Ishikawa (cell line): ENCODE results near the gene FSIP1.

ENCODE experiments used
- CEBPB ChIP-seq: IDR thresholded peaks from 2 replicates; pipeline ENCODE4 v1.6.1; 2012
- CREB1 ChIP-seq: IDR thresholded peaks from 2 replicates; pipeline ENCODE4 v1.6.1; 2012; ENCODE audit warnings: low read depth
- EGR1 ChIP-seq: IDR thresholded peaks from 2 replicates; pipeline ENCODE4 v1.6.1; 2012
- EP300 ChIP-seq: IDR thresholded peaks from 2 replicates; pipeline ENCODE4 v1.6.1; 2012; ENCODE audit warnings: borderline replicate concordance
- FOXM1 ChIP-seq: IDR thresholded peaks from 2 replicates; pipeline ENCODE4 v1.6.1; 2012; ENCODE audit warnings: low read depth, borderline replicate concordance
- NFIC ChIP-seq: IDR thresholded peaks from 2 replicates; pipeline ENCODE4 v1.6.1; 2012
- RAD21 ChIP-seq: IDR thresholded peaks from 2 replicates; pipeline ENCODE4 v1.6.1; 2012; ENCODE audit warnings: low read depth
- TAF1 ChIP-seq: IDR thresholded peaks from 2 replicates; pipeline ENCODE4 v1.6.1; 2012; ENCODE audit warnings: low read depth, mild to moderate bottlenecking
- TCF12 ChIP-seq: IDR thresholded peaks from 2 replicates; pipeline ENCODE4 v1.6.1; 2012; ENCODE audit warnings: low read depth
- TEAD4 ChIP-seq: IDR thresholded peaks from 2 replicates; pipeline ENCODE4 v1.6.1; 2012
- YY1 ChIP-seq: IDR thresholded peaks from 2 replicates; pipeline ENCODE4 v1.6.1; 2012; ENCODE audit warnings: low read depth
- ZBTB7A ChIP-seq: IDR thresholded peaks from 2 replicates; pipeline ENCODE4 v1.6.1; 2012; ENCODE audit warnings: low read depth
- TF ChIP-seq, protein P1 (sequence below): IDR thresholded peaks from 2 replicates; pipeline ENCODE4 v1.6.1; 2012
- TF ChIP-seq, protein P2 (sequence below): IDR thresholded peaks from 2 replicates; pipeline ENCODE4 v1.6.1; 2012; ENCODE audit warnings: low read depth, mild to moderate bottlenecking
- TF ChIP-seq, protein P3 (sequence below): IDR thresholded peaks from 2 replicates; pipeline ENCODE4 v1.6.1; 2012

Gene FSIP1

DNA sequence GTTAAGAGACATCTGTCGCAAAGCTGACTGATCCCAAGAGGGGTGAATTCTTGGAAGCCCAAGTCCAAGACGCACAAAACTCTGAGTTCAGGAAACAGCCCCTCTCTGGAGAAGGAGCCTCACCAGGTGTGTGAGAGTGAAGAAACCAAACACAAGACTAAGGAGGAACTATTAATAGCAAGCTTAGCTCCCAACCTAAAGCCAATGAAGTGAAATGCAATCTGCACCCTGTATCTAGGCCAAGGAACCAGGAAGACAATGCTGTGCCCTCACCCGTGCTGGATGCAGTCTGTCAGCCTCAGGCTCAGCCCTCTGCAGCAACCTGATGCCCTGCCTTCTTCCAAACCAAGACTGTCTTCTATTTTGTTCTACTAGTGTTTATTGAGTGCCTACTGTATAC lies 224.2 kb downstream of the FSIP1 start:
- no peak for TF ChIP-seq YY1
- no peak for TF ChIP-seq FOXM1
- no peak for TF ChIP-seq EGR1
- TF ChIP-seq RAD21 = no peak
- TF ChIP-seq TAF1 = no peak
- TF ChIP-seq EP300 = no peak
- no peak for TF ChIP-seq TCF12
- TF ChIP-seq CREB1 = no peak
- TF ChIP-seq ZBTB7A = no peak
- TF ChIP-seq, protein P1, sequence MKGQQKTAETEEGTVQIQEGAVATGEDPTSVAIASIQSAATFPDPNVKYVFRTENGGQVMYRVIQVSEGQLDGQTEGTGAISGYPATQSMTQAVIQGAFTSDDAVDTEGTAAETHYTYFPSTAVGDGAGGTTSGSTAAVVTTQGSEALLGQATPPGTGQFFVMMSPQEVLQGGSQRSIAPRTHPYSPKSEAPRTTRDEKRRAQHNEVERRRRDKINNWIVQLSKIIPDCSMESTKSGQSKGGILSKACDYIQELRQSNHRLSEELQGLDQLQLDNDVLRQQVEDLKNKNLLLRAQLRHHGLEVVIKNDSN = no peak
- TF ChIP-seq, protein P2, sequence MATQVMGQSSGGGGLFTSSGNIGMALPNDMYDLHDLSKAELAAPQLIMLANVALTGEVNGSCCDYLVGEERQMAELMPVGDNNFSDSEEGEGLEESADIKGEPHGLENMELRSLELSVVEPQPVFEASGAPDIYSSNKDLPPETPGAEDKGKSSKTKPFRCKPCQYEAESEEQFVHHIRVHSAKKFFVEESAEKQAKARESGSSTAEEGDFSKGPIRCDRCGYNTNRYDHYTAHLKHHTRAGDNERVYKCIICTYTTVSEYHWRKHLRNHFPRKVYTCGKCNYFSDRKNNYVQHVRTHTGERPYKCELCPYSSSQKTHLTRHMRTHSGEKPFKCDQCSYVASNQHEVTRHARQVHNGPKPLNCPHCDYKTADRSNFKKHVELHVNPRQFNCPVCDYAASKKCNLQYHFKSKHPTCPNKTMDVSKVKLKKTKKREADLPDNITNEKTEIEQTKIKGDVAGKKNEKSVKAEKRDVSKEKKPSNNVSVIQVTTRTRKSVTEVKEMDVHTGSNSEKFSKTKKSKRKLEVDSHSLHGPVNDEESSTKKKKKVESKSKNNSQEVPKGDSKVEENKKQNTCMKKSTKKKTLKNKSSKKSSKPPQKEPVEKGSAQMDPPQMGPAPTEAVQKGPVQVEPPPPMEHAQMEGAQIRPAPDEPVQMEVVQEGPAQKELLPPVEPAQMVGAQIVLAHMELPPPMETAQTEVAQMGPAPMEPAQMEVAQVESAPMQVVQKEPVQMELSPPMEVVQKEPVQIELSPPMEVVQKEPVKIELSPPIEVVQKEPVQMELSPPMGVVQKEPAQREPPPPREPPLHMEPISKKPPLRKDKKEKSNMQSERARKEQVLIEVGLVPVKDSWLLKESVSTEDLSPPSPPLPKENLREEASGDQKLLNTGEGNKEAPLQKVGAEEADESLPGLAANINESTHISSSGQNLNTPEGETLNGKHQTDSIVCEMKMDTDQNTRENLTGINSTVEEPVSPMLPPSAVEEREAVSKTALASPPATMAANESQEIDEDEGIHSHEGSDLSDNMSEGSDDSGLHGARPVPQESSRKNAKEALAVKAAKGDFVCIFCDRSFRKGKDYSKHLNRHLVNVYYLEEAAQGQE = no peak

DNA sequence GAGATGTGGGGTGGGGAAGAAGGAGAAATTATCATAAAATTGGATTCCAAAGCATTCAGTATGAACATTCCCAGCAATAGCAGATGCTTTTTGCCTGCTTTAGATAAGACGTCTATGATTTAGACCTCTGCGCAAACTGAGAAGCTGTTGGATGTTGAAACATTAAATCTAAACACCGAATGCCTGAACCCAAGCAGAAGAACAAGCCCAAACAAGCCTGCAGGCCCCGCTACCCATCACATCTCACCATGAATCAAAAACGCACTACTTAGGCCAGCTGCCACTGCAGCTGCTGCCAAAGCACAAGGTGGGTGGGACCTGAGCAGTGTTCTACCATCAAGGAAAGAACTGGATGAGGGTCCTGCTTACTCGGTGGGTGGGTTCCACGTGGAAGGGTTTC lies 226.2 kb downstream of the FSIP1 start:
- TF ChIP-seq NFIC (no peak), RAD21 (no peak), YY1 (no peak), TEAD4 (no peak), TCF12 (no peak), CREB1 (no peak)
- TF ChIP-seq, protein P3, sequence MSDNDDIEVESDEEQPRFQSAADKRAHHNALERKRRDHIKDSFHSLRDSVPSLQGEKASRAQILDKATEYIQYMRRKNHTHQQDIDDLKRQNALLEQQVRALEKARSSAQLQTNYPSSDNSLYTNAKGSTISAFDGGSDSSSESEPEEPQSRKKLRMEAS = no peak
- TF ChIP-seq, protein P1 = no peak

DNA sequence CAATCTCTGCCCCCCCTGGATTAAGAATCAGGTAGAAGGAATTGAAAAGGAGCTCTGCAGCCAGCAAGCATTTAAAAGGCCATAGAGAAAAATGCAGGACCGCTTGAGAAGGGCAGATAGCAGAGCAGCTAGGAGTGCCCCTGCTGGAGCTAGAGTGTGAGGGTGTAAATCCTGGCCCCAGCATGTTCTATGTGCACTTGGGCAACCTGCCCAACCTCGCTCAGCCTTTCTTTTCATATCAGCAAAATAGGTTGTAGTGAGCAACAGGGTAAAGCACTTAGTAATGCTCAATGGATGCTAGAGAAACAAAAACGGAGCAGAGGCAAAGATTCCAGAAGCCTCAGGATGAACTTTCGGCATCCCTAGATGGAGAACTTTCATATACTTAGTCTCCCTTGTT lies 226.8 kb downstream of the FSIP1 start:
- no peak for TF ChIP-seq FOXM1
- TF ChIP-seq CEBPB = no peak
- TF ChIP-seq YY1 = no peak
- TF ChIP-seq, protein P2 = no peak
- TF ChIP-seq, protein P3 = no peak
- TF ChIP-seq TEAD4 = no peak

DNA sequence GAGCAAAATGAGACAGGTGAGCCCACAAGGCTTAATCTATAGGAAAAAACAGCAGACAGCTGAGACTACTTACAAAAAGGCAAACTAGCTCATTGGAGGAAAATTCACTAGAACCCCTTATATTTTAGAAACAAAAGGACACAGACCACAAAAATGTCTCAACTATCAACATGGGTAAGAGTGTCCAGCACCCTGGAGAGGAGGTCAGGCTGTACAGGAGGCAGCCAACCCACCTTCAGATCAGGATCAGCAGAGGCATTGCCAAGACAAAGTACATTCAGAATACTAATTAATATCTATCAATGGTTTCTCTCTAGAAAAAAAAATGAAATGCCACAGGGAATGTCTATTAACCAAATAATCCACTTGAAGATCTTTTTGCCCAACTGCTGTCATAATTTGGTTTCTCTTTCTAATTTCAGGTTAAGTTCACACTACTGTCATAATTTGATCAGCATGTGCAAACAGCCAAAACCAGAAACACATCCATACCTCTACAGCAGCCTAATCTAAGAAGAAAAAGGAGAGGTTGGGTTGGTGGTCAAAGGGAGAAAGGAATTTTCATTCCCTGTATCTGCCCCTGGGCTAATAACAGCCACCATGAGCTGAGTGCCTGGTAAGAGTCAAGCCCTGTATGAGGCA lies 227.8 kb downstream of the FSIP1 start:
- TF ChIP-seq NFIC = no peak
- no peak for TF ChIP-seq CREB1
- TF ChIP-seq RAD21 = no peak
- TF ChIP-seq, protein P3 = no peak
- TF ChIP-seq ZBTB7A = no peak
- TF ChIP-seq FOXM1 = no peak
- TF ChIP-seq TAF1 = no peak
- no peak for TF ChIP-seq TCF12
- no peak for TF ChIP-seq YY1
- no peak for TF ChIP-seq EP300
- TF ChIP-seq, protein P1 = no peak
- no peak for TF ChIP-seq TEAD4
- TF ChIP-seq EGR1 = no peak
- TF ChIP-seq CEBPB = no peak
- TF ChIP-seq, protein P2 = no peak
